Neural progenitor cell (in vitro differentiated cells): Measurements from ENCODE around the gene KLHL3.

Experiments
- EZH2 ChIP-seq: fragments of 200-600 bp; sonication (generic); IDR thresholded peaks from 2 replicates; pipeline ENCODE4 v1.6.1; 2017; ENCODE audit warnings: antibody characterized with exemption, mild to moderate bottlenecking, moderate library complexity
- TF ChIP-seq, protein P1 (sequence below): fragments of 200-600 bp; sonication (generic); IDR thresholded peaks from 2 replicates; pipeline ENCODE4 v1.5.1; 2017; ENCODE audit warnings: antibody characterized with exemption, mild to moderate bottlenecking

DNA sequence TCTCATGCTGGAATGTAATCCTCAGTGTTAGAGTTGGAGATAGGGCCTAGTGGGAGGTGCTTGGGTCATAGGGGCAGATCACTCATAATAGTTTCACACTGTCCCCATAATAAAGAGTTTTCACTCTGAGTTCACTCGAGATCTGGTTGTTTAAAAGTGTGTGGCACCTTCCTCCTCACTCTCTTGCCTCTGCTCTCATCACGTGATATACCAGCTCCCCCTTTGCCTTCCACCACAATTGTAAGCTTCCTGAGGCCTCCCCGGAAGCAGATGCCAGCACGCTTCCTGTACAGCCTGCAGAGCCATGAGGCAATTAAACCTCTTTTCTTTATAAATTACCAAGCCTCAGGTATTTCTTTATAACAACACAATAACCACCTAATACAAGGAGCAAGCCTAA is 3.8 kb upstream of the KLHL3 start:
- TF ChIP-seq, protein P1, sequence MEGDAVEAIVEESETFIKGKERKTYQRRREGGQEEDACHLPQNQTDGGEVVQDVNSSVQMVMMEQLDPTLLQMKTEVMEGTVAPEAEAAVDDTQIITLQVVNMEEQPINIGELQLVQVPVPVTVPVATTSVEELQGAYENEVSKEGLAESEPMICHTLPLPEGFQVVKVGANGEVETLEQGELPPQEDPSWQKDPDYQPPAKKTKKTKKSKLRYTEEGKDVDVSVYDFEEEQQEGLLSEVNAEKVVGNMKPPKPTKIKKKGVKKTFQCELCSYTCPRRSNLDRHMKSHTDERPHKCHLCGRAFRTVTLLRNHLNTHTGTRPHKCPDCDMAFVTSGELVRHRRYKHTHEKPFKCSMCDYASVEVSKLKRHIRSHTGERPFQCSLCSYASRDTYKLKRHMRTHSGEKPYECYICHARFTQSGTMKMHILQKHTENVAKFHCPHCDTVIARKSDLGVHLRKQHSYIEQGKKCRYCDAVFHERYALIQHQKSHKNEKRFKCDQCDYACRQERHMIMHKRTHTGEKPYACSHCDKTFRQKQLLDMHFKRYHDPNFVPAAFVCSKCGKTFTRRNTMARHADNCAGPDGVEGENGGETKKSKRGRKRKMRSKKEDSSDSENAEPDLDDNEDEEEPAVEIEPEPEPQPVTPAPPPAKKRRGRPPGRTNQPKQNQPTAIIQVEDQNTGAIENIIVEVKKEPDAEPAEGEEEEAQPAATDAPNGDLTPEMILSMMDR = no peak
- no peak for TF ChIP-seq EZH2
